Left cardiac atrium (tissue), 4 donors: ENCODE data around the gene SLIRP. TPM values are rescaled to one million over a fixed set of nuclear protein-coding genes. Genes with fewer than 3 reads are reported as not detected.
"Not testable (repeated sequence)": the region's sequence is repeated elsewhere in the genome, so short reads cannot be mapped to it uniquely, and the experiment has no call there.

ENCODE experiments used
- ATAC-seq, 2 donors: fragments of 200-7000 bp; cut with Tn5 transposase; one replicate each; pipeline ENCODE4 v1.9.1; 2020; ENCODE audit warnings: mild to moderate bottlenecking in 2 of 2, moderate library complexity in 2 of 2
- DNase-seq: peaks from one replicate; pipeline ENCODE4 v3.0.0-alpha.2; 2020
- intact Hi-C, 2 donors: fragments of 100-400 bp; cut with DNase I; formaldehyde crosslinking; loops; one replicate each; pipeline versions ENCODE4 v1.14.1 to v1.15.1; 2022 to 2023
- long read RNA-seq: library from polyadenylated mRNA; unstranded; transcript quantifications from one replicate; pipeline ENCODE4 v2.0.0, GENCODE V29; 2021
- total RNA-seq, 2 donors: library from RNA; stranded (reverse); fragmentation: NEBNext Ultra II Directional; extraction: Animal tissue kit (Norgen Biotek cat#: 25700); gene quantifications; one replicate each; pipeline ENCODE4 v1.2.1, GENCODE V29; 2021
- donor health status: DM: no; HTN: yes; CAD: no.
- donor health status: DM: no; HTN: yes; CAD: no; lungs with severe emphysema.
- donor health status: DM: yes; HTN: yes; CAD: no.
- donor health status: Dilated cardiomyopathy.

Gene SLIRP
- 100 to 1,000 TPM; 144 to 164 TPM for total RNA-seq
- long read RNA-seq, transcript SLIRP-209 (4 exons, 408 nt): major isoform, 7 of 11 reads
- long read RNA-seq, partial matches to known transcripts: 0 of 11 reads
- long read RNA-seq, other reads (novel, unspliced or antisense): 0 of 11 reads

- peak; percentile 91 for DNase-seq
- peak; percentile 98 for ATAC-seq
- intact Hi-C loops: loop anchor here in 1 of 2 donors (2.0 kb wide), 1 partner anchor 53 kb away; no protein-coding TSS in a partner anchor
Measured at GRCh38 chr14:77707724-77708408, at the start of gene SLIRP, which contains the start of gene ALKBH1. SLIRP (plus strand) TSS chr14:77708103; CDS start chr14:77708112, 9 bp downstream. ALKBH1 (minus strand) TSS chr14:77708023; CDS start chr14:77708004, 19 bp downstream.

- ATAC-seq: peak in 1 of 2 donors; percentile 26
- DNase-seq: no peak
Measured at GRCh38 chr14:77659831-77660230, 48.1 kb upstream of the SLIRP start.

GRCh38 chr14:77660754-77661153 lies 47.1 kb upstream of the SLIRP start:
- DNase-seq (no peak), ATAC-seq (no peak)
- intact Hi-C loops: no loop called here

More at GRCh38 chr14:77659831-77660230, 48.1 kb upstream of the SLIRP start:
- intact Hi-C loops: loop anchor here in 1 of 2 donors (10.0 kb wide), 1 partner anchor 905 kb away; no protein-coding TSS in a partner anchor

- intact Hi-C loops, ATAC-seq, DNase-seq: not testable (repeated sequence)
Measured at GRCh38 chr14:77661562-77661961, 46.3 kb upstream of the SLIRP start.

- DNase-seq: no peak
- peak; percentile 27 to 51 for ATAC-seq
- intact Hi-C loops: no loop called here
Measured at GRCh38 chr14:77663293-77663692, 44.6 kb upstream of the SLIRP start.

- DNase-seq (no peak), ATAC-seq (no peak)
- intact Hi-C loops: no loop called here
Measured at GRCh38 chr14:77667331-77667730, 40.6 kb upstream of the SLIRP start.

- ATAC-seq (no peak), DNase-seq (no peak)
- intact Hi-C loops: no loop called here
Measured at GRCh38 chr14:77673193-77673592, 34.7 kb upstream of the SLIRP start.

GRCh38 chr14:77674931-77675330 lies 33.0 kb upstream of the SLIRP start:
- ATAC-seq: no peak
- intact Hi-C loops: no loop called here
- DNase-seq: no peak

- intact Hi-C loops: no loop called here
- DNase-seq (no peak), ATAC-seq (no peak)
Measured at GRCh38 chr14:77681196-77682157, 26.4 kb upstream of the SLIRP start.

- intact Hi-C loops: no loop called here
- no peak for DNase-seq
- ATAC-seq: no peak
Measured at GRCh38 chr14:77682158-77682553, 25.7 kb upstream of the SLIRP start.

GRCh38 chr14:77691259-77691658 lies 16.6 kb upstream of the SLIRP start:
- intact Hi-C loops: no loop called here
- no peak for ATAC-seq
- DNase-seq: peak; percentile 41

- no peak for DNase-seq
- ATAC-seq: peak; percentile 52 to 63
- intact Hi-C loops: loop anchor here in 1 of 2 donors (2.0 kb wide), 1 partner anchor 53 kb away; no protein-coding TSS in a partner anchor
Measured at GRCh38 chr14:77707355-77707723, 564 bp upstream of the SLIRP start.

GRCh38 chr14:77708749-77709148 lies 846 bp downstream of the SLIRP start:
- ATAC-seq (no peak), DNase-seq (no peak)
- intact Hi-C loops: no loop called here

GRCh38 chr14:77709412-77709811 lies 1.5 kb downstream of the SLIRP start:
- intact Hi-C loops: no loop called here
- DNase-seq (no peak), ATAC-seq (no peak)

GRCh38 chr14:77710364-77710763 lies 2.5 kb downstream of the SLIRP start:
- intact Hi-C loops: no loop called here
- ATAC-seq: no peak

GRCh38 chr14:77714926-77715325 lies 7.0 kb downstream of the SLIRP start:
- ATAC-seq (no peak), DNase-seq (no peak)
- intact Hi-C loops: no loop called here

More at GRCh38 chr14:77710364-77710763, 2.5 kb downstream of the SLIRP start:
- DNase-seq: no peak

GRCh38 chr14:77717608-77718305 lies 9.9 kb downstream of the SLIRP start:
- intact Hi-C loops: no loop called here
- DNase-seq: no peak
- no peak for ATAC-seq

- no peak for ATAC-seq
Measured at GRCh38 chr14:77721437-77721836, 13.5 kb downstream of the SLIRP start.

GRCh38 chr14:77722301-77722700 lies 14.4 kb downstream of the SLIRP start:
- no peak for DNase-seq

More at GRCh38 chr14:77721437-77721836, 13.5 kb downstream of the SLIRP start:
- DNase-seq: no peak
- intact Hi-C loops: no loop called here

More at GRCh38 chr14:77722301-77722700, 14.4 kb downstream of the SLIRP start:
- ATAC-seq: no peak
- intact Hi-C loops: no loop called here
